Measurements from ENCODE around the gene FRAT1.

DNA sequence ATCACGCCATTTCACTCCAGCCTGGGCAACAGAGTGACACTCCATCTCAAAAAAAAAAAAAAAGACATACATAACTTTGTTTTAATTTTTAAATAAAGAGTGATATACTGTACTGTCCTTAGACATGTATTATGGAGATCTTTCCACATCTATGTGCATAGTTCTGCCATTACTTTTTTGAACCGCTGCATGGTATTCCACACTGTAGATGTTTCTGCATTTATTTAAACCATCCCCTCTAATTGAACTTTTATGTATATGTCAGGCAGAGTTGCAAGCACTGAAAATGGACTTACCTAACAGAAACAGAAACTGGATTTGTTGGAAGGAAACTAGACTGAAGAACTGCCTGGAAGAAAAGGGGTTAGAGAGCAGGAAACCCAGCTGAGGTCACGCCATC lies 18.1 kb upstream of the FRAT1 start:
- TF ChIP-seq GATA2 (CRISPR knock-in tag; IDR thresholded peaks at IDR 0.05), result no peak
- TF ChIP-seq CTCF (IDR thresholded peaks at IDR 0.05), result no peak
- no peak for TF ChIP-seq CHD2 (IDR thresholded peaks at IDR 0.05; ENCODE audit: low read length, partially characterized antibody)
- no peak for TF ChIP-seq GABPA (IDR thresholded peaks at IDR 0.05; ENCODE audit: low read depth)
- TF ChIP-seq MAX (IDR thresholded peaks at IDR 0.05; ENCODE audit: low read depth), result no peak
- no peak for TF ChIP-seq TAF1 (IDR thresholded peaks at IDR 0.05; ENCODE audit: borderline replicate concordance, low read depth, low read length)
- TF ChIP-seq EP300 (IDR thresholded peaks at IDR 0.05; ENCODE audit: borderline replicate concordance in 1 of 2, low read depth in 1 of 2, low read length in 1 of 2), result no peak
- TF ChIP-seq RFX5 (IDR thresholded peaks at IDR 0.05; ENCODE audit: low read length), result no peak
- TF ChIP-seq RXRA (IDR thresholded peaks at IDR 0.05; ENCODE audit: borderline replicate concordance, low read depth), result no peak
- TF ChIP-seq, protein P1, sequence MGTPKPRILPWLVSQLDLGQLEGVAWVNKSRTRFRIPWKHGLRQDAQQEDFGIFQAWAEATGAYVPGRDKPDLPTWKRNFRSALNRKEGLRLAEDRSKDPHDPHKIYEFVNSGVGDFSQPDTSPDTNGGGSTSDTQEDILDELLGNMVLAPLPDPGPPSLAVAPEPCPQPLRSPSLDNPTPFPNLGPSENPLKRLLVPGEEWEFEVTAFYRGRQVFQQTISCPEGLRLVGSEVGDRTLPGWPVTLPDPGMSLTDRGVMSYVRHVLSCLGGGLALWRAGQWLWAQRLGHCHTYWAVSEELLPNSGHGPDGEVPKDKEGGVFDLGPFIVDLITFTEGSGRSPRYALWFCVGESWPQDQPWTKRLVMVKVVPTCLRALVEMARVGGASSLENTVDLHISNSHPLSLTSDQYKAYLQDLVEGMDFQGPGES (IDR thresholded peaks at IDR 0.05; ENCODE audit: low read depth, low read length), result no peak
- no peak for TF ChIP-seq MEF2A (IDR thresholded peaks at IDR 0.05; ENCODE audit: borderline replicate concordance, low read depth)
- no peak for TF ChIP-seq SIN3A (IDR thresholded peaks at IDR 0.05; ENCODE audit: borderline replicate concordance, low read depth, low read length)

Data from SK-N-SH (cell line).